ENCODE measurements around the gene HIBCH. TPM values are rescaled to one million over a fixed set of nuclear protein-coding genes. Genes with fewer than 3 reads are reported as not detected.
A peak's percentile ranks its signal among the peaks of the same experiment; 100 is the strongest.
"Not testable (repeated sequence)": the region's sequence is repeated elsewhere in the genome, so short reads cannot be mapped to it uniquely, and the experiment has no call there.

The HIBCH gene
- total RNA-seq, 1 experiment from 2014 or later: 15.4 TPM

- no peak for DNase-seq (ENCODE audit: low spot score)
Measured at GRCh38 chr2:190235551-190236075, 84.0 kb downstream of the HIBCH start.

DNA sequence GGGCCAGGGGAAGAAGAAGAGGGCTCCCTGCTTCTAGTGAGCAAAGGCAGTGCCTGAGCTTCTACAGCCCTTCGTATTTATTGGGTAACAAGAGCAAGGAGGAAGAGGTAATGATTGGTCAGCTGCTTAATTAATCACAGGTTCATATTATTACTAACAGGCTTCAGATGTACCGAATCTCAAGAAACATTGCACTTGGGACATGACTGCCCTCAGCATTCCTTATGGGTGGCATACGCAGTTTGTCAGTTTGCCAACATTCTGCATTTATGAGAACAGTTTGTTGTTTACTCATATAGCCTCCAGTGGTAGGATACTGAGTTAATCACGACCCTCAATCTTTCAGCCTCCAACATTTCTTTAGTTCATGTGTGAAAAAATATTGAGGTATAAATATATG lies 84.5 kb downstream of the HIBCH start:
- no peak for DNase-seq (ENCODE audit: low spot score)

GRCh38 chr2:190223989-190224388 lies 95.6 kb downstream of the HIBCH start:
- DNase-seq (ENCODE audit: low spot score): not testable (repeated sequence)

GRCh38 chr2:190222745-190223144 lies 96.9 kb downstream of the HIBCH start:
- DNase-seq (ENCODE audit: low spot score): not testable (repeated sequence)

- DNase-seq (ENCODE audit: low spot score): no peak
Measured at GRCh38 chr2:190221429-190221828, 98.2 kb downstream of the HIBCH start.

- DNase-seq (ENCODE audit: low spot score): no peak
Measured at GRCh38 chr2:190219186-190219585, 100.4 kb downstream of the HIBCH start.

GRCh38 chr2:190217616-190218015 lies 102.0 kb downstream of the HIBCH start:
- DNase-seq (ENCODE audit: low spot score): no peak

DNA sequence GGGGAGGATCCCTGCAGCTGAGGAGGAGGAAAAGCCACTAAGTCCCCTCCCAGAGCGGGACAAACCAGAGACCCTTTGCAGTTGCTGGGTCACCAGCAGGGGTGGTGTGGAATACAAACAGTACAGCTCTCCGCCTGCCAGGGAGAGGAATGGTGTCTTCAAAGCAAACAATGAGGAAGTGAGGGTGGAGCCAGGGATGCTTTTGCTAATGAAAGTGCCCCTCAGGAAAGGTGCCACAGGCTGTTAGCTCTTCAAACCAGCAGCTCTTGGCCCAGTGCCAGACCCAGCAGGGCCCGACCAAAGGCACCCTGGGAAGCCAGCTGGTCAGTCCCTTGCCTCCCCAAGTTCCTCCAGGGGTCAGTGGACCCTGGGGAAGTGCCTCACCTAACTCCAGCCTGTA lies 102.8 kb downstream of the HIBCH start:
- peak; percentile 23 for DNase-seq (ENCODE audit: low spot score)

DNA sequence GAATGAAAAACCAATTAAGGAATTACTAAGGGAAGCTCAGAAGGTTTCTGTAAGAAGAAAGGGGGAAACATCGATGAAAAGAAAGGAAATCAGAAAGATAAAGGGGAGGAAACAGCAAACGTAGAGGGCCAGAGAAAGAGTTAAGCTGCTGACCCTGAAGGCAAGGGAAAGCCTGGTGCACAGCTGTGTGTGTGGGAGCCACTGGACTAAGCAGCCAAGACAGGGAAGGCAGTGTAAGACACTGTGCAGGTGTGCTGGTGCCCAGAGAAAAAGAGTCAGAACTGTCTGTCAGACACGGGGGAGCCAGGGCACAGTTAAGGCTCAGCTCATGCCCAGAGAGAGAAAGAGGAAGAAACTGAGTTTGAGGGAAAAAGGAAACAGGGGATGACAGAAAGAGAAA lies 104.0 kb downstream of the HIBCH start:
- no peak for DNase-seq (ENCODE audit: low spot score)

DNA sequence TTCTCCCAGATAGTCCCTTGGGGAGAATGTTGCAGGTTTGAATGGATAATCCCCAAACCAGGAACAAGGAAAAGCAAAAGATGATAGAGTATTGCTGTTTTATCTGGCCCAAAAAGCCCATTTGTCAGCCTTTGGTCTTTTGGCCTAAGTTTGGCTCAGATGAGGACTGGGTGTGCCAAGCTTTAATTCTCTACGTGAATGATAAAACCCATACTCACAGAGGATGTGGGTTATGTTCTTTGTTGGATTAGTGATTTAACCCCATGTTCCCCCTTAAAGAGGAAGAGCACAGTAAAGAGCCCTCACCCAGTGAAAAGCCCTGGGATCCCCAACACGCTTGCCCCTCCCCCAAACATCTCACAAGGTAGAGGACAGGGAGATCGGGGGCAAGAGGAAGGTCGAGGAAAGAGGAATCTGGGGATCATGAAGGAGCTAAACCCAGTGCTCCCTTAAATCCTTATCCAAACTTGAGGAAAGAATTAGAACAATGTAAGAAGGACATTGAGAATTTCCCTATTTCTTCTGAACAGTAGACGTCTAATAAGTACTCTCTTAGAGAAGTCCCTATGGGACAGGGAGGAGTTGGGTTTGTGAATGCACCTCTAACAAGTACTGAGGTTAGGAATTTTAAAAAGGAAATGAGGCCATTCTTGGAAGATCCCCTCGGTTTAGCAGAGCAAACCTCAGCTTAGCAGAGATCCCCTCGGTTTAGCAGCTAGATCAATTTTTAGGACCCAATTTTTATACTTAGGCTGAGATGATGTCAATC lies 105.0 kb downstream of the HIBCH start:
- DNase-seq (ENCODE audit: low spot score): no peak

- no peak for DNase-seq (ENCODE audit: low spot score)
Measured at GRCh38 chr2:190213441-190214335, 105.9 kb downstream of the HIBCH start.

DNA sequence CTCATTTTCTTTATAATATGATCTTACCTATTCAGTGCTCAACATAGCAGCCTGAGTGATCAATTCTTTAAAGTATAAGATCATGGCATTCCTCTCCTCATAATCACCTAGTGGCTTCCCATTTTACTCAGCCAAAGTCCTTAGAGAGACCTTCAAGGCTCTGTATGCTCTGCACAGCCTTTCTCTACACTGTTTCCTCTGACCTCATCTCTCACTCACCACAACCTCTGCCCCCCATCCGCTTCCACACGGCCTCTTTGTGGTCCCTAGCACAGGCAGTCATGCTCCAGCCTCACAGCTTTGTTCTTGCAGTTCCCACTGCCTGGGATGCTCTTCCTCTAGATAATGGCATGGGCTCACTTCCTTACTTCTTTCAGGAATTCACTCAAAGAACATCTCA lies 109.2 kb downstream of the HIBCH start:
- DNase-seq (ENCODE audit: low spot score): no peak

DNA sequence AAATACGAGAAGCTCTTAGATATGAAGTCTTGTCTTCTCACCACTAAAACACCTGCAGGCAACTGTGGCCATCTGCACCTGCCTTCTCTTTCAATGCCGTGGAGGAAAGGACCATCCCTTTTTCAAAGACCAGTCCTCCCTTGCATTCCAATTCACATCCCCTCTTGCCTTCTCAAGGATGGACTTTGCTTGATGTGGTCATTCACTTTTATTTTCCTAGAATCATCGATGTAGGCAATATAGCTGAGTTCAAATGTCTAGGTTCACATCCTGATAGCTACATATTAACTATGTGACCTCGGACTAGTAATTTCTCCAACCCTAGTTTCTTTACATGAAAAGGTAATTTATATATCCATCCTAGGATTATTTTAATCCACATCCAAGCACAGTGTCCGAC lies 110.1 kb downstream of the HIBCH start:
- DNase-seq (ENCODE audit: low spot score): no peak

DNA sequence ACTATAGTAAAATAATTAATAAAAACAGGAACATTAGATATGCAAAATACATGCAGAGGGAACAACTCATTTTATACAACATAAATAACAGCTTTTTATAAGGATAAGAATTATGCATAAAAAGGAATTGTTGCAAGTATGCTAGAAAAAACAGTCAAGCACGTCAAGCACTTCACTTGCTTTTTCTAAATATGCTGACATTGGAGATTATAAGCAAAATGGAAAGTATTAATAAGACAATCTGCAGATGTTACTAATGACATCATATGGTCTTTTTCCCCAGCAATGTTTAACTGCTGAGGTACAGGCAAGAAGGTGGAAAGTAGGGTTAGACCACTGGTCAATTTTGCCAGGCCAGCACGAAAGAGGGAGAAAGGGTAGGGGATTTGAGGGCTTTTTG lies 111.7 kb downstream of the HIBCH start:
- DNase-seq (ENCODE audit: low spot score): no peak

- no peak for DNase-seq (ENCODE audit: low spot score)
Measured at GRCh38 chr2:190205657-190206056, 114.0 kb downstream of the HIBCH start.

GRCh38 chr2:190202604-190203003 lies 117.0 kb downstream of the HIBCH start:
- DNase-seq (ENCODE audit: low spot score): no peak

DNA sequence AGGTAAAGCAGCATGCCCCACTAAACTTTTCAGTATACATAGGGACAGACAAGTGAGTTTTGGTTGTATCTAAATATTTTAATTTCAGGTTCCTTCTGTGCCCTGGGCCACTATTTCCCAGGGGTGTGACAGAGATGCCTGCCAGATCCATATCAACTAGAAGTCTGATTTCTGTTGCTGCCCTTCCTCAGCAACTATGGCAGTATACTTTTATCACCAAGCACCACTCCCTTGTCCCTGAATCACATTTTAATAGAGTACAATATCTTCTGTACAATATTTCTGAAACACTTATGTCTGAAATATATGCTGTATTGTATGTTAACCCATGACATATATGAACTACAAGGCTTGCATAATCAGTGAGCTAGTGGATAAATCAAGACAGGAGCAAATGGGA lies 117.6 kb downstream of the HIBCH start:
- DNase-seq (ENCODE audit: low spot score): no peak

GRCh38 chr2:190200603-190201002 lies 119.0 kb downstream of the HIBCH start:
- DNase-seq (ENCODE audit: low spot score): no peak

DNA sequence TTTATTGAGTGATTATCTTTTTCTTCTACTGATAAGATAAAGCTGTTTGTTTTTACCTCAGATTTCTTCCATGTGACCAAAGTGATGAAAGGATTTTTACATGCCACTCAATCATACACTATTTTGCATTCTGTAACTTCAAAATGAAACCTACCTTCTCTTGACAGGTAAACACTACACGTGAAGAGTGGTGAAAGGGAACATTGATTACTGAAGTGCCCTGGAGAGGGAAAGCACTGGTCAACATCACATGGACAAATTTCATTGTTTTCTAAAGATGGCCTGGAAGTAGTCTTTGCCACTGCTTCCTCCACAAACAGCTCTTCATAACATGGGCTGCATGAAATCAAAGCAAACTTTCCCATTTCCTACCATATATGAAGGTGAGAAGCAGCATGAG lies 120.1 kb downstream of the HIBCH start:
- DNase-seq (ENCODE audit: low spot score): no peak

- no peak for DNase-seq (ENCODE audit: low spot score)
Measured at GRCh38 chr2:190199109-190199508, 120.5 kb downstream of the HIBCH start.

GRCh38 chr2:190197143-190197720 lies 122.4 kb downstream of the HIBCH start:
- no peak for DNase-seq (ENCODE audit: low spot score)

DNA sequence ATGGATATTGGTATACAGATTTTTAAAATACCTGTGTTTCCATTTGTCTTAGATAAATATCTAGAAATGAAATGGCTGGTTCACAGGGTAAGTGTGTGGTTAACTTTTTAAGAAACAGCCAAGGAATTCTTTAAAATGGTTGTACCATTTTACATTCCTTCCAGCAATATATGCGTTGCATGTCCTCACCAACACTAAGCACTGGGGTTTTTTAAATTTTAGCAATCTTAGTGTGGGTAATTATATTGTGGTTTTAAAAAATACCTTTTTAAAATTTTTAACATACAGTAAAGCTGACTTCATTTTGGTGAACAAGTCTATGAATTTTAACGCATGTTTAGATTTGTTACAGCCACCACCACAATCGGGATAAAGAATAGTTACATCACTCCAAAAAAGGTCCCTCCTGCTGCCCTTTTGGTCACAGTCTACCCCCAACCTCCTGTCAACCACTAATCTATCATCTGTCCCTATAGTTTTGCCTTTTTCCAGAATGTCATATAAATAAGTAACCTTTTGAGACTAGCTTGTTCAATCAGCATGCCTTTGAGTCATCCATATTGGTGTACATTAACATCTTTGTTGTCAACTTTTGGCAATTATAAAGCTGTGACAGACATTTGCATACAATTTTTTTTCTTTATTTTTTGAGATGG lies 129.0 kb downstream of the HIBCH start:
- DNase-seq (ENCODE audit: low spot score): no peak

Data from H4 (cell line).